HL-60/S4 treated with retinoic acid at 250 ng/mL for 4 days and 3 days (cell line): Measurements from ENCODE around the gene TENT5A.
"Not testable (repeated sequence)": the region's sequence is repeated elsewhere in the genome, so short reads cannot be mapped to it uniquely, and the experiment has no call there.

ENCODE experiments used
- in situ Hi-C: fragments of 300-500 bp; cut with MboI; formaldehyde crosslinking; loops from 2 replicates; pipeline ENCODE4 v1.7.0; 2022; ENCODE audit warnings: low sequenced_read_pairs

The TENT5A gene

GRCh38 chr6:81752084-81752920 lies at the start of gene TENT5A:
Gene TENT5A (minus strand): TSS chr6:81752681. CDS start chr6:81752141, 540 bp downstream.
- in situ Hi-C loops: loop anchor here (10.0 kb wide), 1 partner anchor 212 kb away; no protein-coding TSS in a partner anchor

GRCh38 chr6:81801489-81801888 lies 49.0 kb upstream of the TENT5A start:
- in situ Hi-C loops: no loop called here

DNA sequence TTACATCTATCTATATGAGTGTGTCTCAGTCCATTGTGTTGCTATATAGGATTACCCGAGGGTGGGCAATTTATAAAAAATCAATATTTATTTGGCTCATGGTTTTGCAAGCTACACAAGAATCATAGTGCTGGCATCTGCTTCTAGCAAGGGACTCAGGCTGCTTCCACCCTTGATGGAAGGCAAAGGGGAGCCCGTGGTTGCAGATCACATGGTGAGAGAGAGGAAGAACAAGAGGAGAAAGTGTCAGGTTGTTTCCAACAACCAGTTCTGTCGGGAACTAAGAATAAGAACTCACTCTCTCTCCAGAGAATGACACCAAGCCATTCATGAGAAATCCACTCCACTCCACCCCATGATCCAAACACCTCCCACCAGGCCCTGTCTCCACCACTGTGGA lies 48.2 kb upstream of the TENT5A start:
- in situ Hi-C loops: no loop called here

DNA sequence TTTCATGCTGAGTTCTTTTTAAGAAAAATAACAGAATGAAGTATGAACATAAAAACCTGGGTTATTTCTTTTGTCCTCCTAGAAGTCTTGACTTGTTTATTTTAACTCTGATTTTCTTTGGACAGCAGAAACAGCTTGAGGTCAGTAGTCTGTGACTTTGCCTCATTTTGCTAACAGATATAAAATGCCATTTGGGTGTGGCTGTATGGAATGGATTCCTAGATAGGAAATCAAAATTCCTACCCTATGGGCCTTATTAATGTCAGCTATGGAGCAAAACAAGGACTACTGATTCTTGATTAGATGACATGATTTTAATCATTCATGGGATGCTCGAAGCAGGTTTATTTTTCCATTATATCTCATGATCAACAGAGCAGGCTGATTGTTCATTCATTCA lies 46.8 kb upstream of the TENT5A start:
- in situ Hi-C loops: no loop called here

DNA sequence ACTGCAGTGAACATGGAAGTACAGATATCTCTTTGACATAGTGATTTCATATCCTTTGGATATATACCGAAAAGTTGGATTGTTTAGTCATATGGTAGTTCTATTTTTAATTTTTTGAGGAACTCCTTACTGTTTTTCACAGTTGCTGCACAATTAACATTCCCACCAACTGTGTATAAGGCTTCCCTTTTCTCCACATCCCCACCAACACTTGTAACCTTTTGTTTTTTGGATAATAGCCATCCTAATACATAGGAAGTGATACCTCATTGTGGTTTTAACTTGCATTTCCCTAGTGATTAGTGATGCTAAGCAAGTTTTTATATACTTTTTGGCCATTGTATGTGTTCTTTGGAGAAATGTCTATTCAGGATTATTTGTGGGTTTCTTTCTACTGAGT lies 45.1 kb upstream of the TENT5A start:
- in situ Hi-C loops: no loop called here

GRCh38 chr6:81795890-81796289 lies 43.4 kb upstream of the TENT5A start:
- in situ Hi-C loops: no loop called here

- in situ Hi-C loops: no loop called here
These were observed 41.5 kb upstream of the TENT5A start for GRCh38 chr6:81793821-81794475.

- in situ Hi-C loops: no loop called here
These were observed 40.3 kb upstream of the TENT5A start for GRCh38 chr6:81792826-81793225.

DNA sequence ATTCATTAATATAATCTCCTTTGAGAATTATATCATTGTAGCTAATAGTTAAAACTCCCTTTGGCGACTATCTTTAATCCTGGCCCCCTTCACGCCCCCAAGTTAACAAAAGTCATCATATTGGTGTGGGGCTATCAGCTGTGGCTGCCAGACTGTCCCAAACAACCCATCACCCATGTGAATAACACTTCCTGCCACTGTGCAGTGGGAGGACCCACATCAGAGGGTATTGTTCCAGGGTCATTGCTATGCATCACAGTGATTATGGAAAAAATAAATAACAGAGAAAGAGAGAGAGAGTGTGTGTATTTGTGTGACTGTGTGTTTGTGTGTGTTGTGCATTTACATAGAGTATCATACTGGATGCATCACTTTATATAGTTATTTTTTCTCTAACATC lies 39.3 kb upstream of the TENT5A start:
- in situ Hi-C loops: no loop called here

DNA sequence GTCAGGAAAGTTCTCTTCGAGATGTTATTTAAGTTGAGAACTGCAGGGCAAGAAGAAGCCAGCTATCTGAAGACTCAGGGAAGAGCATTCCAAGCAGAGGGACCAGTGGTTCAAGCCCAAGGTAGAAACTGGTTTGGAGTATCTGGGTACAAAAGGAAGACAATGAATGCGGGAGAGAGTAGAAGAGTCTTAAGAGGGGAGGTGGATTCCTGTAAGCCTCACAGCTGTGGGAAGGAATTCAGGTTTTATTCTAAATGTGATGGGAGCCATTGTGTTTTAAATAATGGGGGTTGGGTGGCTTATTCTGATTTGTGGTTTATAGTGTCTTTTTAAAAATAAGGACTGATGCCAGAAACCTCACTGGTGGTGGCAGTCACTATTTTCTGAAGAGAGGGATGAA lies 37.6 kb upstream of the TENT5A start:
- in situ Hi-C loops: no loop called here

DNA sequence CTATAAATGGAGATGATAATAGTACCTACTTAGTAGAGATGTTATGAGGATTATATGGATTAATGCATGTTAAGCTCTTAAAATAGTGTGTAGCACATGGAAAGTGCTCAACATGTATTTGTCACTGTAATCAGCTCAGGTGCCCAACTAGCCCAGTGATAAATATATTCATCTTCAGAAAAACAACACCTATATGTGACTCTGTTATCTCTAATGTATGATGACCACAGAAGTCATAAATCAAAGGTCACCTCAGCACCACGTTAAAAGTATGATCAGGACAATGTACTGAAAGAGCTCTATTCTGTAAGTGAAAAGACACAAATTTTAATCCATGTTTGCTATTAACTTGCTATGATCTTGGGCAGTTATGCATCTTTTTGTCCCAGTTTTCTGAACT lies 36.8 kb upstream of the TENT5A start:
- in situ Hi-C loops: no loop called here

DNA sequence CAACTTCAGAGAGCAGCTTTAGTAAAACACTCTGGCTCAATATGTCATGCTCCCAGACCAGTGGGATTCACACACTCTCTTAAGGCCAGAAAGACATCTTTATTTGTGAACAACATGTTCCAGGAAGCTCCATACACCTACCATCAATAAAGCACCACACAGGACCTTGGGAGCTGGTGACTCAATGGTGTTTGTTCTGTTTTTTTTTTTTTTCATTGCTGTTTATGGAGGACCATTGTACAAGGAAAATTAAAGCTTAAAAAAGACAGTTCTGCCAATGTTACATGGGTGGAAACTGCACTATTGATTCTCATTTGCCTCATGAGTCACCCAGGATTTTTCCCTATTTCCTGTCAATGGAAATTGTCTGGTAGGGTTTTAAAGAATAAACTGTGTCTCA lies 36.3 kb upstream of the TENT5A start:
- in situ Hi-C loops: no loop called here

DNA sequence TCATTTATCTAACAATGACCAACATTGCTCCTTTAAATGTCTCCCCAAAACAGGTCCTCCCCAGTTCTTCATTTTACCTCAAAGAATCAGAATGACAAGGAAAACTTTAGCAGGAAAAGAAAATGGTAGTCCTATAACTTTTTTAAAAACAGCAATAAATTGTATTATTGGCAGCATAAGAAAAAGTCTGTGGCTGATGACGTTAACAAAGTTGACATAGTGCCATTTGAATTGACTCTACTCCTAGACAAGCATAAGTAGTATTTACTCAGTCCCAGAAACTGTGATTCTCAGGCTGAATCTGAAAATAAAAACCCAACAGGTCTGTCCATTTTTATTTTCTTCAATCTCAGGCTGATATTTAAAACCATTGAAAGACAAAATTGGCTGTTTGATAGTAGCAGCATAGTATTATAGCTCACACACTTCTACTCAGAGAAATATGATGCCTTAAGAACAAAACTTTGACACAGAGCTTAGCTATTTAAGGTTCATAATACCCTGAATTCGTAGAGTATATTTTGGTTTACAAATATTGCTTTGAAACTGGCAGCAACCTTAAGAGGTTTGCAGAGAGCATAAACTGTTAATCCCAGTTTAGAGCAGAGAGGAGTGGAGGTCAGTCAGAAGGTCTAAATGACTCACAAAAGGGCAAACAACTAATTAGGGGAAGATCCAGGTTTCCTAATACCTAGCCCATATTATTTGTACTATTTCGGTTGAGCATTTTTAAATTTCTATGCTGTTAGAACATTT lies 35.0 kb upstream of the TENT5A start:
- in situ Hi-C loops: no loop called here

DNA sequence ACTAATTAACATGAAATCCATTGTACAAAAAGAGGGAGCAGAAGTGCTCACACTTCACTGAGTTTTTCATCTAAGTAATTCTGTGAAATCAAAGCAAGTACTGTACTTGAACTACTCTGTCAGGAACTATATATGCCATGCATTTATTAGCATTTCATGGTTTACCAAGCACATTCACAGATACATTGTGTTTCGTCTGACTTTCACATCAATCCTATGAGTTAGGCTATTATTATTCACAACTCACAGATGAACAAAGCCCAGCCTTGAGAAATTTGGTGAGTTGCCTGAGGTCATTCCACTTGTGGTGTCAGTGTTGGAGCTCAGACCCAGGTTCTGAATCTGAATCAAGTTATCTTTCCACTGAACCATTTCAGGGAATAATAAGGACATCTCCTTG lies 33.7 kb upstream of the TENT5A start:
- in situ Hi-C loops: no loop called here

DNA sequence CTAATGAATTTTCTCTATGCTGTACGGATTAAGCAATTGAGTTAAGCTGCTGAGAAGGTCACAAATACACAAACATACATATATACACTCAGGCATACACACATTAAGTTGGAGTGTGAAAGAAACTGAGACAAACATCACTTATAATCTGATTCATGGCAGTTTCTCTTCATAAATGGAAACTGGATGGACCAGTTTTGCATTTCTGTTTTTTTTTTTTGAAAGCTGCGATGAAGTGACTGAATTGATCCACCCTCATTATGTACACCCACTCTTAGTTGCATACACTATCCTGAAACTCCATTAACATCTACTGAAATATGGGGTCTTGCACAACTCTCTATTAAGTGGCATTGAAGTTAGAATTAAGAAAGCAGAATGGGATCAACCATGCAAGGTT lies 32.9 kb upstream of the TENT5A start:
- in situ Hi-C loops: no loop called here

GRCh38 chr6:81783893-81784292 lies 31.4 kb upstream of the TENT5A start:
- in situ Hi-C loops: no loop called here

GRCh38 chr6:81781624-81782023 lies 29.1 kb upstream of the TENT5A start:
- in situ Hi-C loops: no loop called here

DNA sequence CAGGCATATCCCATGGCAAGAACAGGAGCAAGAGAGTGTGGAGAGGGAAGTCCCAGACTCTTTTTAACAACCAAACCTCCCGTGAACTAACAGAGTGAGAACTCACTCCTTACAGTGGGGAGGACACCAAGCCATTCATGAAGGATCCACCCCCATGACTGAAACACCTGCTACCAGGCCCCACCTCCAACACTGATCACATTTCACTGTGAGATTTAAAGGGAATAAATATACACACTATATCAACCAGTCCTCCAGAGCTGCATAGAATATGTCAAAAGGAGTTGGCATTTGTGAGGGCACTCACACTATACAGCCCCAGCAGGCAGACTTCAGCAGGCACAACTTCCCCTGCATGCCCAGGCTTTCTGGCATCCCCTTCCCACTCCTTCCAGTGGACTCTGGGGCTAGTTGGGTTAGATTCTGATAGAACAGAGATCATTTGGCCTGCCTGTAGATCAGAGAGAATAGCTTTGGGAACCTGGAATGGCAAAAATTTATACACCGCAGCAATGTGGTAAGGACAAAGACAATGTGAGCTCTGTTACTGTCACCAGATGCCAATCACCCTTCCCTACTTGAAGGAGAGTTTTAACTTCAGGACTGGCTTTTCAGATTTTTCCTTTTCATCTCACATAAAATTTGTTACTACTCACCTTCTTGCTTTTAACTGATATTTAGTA lies 25.2 kb upstream of the TENT5A start:
- in situ Hi-C loops: no loop called here

GRCh38 chr6:81776219-81776618 lies 23.7 kb upstream of the TENT5A start:
- in situ Hi-C loops: not testable (repeated sequence)

DNA sequence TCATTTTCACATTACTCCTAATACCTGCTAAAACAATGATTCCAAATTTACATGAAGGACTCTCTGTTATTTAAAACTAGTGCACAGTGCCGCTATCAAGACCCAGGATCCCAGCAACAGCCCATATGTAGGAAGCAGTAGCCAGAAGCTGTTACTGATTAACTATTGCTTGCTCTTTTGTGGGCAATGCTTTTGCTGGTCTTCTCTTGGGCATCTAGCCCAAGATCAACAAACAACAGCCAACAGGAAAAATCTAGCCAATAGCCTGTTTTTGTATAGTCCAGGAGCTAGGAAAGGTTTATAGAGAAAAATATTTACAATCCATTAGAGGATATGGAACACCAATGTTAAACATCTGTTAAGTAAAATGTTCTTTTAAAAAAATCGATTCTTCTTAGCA lies 22.1 kb upstream of the TENT5A start:
- in situ Hi-C loops: no loop called here

GRCh38 chr6:81773887-81774286 lies 21.4 kb upstream of the TENT5A start:
- in situ Hi-C loops: no loop called here
